ENCODE data around the gene ARHGAP10.

- no peak for TF ChIP-seq POLR2A (IDR thresholded peaks at IDR 0.05; ENCODE audit: low read length)
- no peak for TF ChIP-seq GATA1 (IDR thresholded peaks at IDR 0.05; ENCODE audit: low read depth, low read length)
Measured at GRCh38 chr4:148023512-148024181, 291.8 kb downstream of the ARHGAP10 start.

Measured in erythroblast (primary cell).